ENCODE measurements around the gene SOWAHA. TPM values are rescaled to one million over a fixed set of nuclear protein-coding genes. Genes with fewer than 3 reads are reported as not detected.

Gene SOWAHA
- not detected for total RNA-seq
- long read RNA-seq, donor 1 = 0 reads
- long read RNA-seq, donor 2 = 0 reads

DNA sequence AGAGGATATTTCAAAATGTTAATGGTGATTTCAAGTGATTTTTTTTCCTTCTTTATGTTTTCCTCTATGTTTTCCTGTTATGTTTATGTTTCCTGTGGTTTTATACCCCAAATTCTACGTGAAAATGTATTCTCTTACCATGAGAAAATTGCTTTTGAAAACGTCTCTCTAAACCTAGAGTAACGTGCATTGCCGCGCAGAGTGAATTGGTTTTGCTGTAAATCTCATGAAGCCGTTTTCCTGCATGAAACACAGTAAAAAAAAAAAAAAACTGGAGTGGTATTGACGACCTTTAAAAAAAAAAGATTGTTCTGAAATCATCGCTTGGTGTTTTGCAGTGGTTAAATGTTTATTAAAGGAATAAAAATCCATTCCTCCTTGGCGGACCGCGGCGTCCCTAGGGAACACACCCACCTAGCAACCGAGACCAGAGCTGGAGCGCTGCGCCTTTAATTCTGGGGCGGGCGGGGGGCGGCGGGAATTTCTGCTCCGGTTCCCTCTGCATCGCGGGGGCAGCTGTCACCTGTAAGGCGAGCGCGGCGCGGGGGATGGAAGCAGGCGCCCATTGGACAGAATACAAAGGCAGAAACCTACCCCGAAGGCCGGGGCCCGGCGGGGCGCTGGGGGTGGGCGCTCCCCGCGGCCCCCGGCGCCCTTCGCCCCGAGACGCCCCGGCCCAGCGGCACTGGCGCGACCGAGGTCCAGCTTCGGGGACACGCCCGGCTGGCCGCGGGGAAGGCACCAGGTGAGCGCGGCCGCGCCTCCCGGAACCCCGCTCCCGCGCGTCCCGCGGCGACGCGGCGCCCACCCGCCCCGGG, at the start of gene SOWAHA:
Gene SOWAHA, plus strand, starts transcription at position 522 of the 818 bp plus-strand sequence. CDS start 320 bp downstream, outside the sequence.
- DNase-seq (ENCODE audit: low spot score) = no peak
- intact Hi-C loops (cut with DNase I) = no loop called here

DNA sequence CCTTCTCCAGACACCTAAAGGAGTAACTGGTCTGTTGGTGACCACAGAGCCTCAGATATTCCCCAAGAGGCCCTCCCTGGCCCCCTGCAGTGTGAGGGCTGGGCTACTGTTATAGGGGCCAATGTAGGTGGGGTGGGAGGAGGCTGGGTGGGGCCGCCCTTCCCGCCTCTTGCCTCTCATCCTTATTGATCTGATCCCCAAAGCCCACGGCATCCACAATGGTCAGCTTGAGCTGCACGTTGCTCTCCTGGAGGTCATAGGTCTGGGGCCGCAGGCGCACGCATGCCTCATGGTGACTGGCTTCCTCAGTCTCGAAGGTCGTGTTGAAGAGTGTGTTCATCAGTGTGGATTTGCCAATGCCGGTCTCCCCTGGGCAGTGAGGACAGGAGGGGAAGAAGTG, 49.1 kb upstream of the SOWAHA start:
- intact Hi-C loops (cut with DNase I) = no loop called here
- no peak for DNase-seq (ENCODE audit: low spot score)

DNA sequence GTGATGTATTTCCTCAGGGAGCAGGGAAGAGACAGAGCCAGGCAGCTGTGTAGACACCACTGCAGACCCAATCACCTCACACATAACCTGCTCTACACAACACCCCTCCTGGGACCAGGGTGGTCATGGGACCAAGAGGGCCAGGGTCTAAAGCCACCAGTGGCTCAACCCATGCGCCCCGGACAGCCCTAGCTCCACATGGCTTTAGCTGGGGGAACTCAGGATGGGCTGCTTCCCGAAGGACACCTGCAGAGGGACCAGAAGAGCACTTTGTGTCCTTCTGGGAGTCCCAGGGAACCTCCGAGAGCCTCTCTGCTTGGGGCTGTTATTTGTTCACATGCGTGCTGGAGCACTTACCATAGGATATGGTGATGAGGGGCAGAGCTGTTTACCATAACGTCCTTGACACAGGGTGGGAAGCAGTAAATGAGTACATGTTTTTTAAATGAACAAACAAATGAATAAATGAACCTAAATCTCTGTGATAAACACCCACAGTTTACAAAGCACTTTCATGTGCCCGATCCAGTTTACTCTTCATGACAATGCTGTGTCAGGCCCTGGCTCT, 48.3 kb upstream of the SOWAHA start:
- intact Hi-C loops (cut with DNase I) = no loop called here
- DNase-seq (ENCODE audit: low spot score) = peak; percentile 62

DNA sequence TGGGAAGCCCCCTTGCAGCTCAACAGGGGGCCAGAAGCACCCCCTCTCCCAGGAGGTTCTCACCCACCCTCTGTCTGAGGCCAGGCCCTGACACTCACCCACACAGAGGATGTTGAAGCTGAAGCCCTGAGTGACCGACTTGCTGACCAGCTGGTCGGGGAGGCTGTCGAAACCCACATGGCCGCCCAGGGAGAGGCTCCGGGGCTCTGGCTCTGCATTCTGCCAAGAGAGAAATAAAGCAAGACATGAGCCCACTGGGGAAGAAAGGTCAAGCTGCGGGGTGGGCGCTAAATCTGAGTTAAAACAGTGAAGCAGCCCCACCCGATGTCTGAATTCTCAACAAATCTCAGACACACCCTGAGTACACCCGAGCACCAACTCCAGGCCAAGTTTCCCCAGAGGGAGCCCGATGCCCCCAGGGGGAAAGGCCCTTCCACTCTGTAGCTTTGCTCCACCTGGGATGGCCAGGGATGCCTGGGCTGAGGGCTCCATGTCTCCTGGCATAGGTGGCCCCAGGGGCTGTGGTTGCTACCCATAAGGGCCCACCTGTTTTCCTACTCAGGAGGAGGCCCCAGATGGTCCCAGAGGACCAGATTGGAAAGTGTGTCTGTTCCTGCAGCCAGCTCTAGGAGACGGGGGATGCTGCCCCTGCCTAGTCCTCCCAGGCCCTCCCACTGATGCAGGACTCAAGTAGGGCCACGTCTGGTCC, 47.6 kb upstream of the SOWAHA start:
- peak; percentile 82 for DNase-seq (ENCODE audit: low spot score)
- intact Hi-C loops (cut with DNase I) = no loop called here

- intact Hi-C loops (cut with DNase I) = no loop called here
Observed at GRCh38 chr5:132766020-132766805, 46.9 kb upstream of the SOWAHA start.

GRCh38 chr5:132766806-132767055, 46.4 kb upstream of the SOWAHA start:
- peak; percentile 48 for DNase-seq (ENCODE audit: low spot score)
- intact Hi-C loops (cut with DNase I) = no loop called here

More at GRCh38 chr5:132766020-132766805, 46.9 kb upstream of the SOWAHA start:
- peak; percentile 50 for DNase-seq (ENCODE audit: low spot score)

DNA sequence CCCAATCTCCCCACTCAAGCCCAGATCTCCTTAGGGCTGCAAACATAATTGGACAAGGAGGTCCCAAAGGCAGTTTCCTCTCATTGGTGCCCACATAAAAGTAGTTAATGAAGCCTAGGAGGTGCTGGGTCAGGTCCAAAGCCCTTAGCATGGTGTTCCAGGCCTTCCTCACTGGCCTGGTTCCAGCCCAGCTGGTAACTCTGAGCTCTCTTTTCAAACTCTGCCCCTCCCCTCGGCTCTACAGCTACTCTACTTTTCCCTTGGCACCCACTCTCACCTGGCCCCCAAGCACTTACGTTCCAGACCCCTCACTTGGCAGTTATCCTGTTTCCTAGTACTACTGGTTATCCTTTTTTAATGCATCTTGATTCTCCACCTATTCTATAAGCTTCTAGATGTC, 46.0 kb upstream of the SOWAHA start:
- intact Hi-C loops (cut with DNase I) = no loop called here
- peak; percentile 47 for DNase-seq (ENCODE audit: low spot score)

DNA sequence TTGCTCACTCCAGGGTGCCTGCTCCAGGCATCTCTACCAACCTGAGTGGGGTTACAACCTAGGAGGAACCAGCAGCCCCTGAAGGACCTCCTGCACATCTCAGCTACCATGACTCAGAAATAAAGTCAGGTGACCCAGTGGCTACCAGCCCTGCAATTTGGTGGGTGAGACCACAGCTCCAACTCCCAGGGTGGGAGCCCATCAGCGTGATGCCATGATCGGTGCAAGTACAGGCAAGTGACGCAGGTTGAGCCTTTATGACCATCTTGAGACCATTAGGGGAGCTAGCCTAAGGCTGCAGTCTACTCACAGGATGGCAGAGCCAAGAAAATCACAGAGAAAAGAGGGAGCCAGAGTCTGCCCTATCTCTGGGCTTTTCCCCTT, 44.6 kb upstream of the SOWAHA start:
- peak; percentile 48 for DNase-seq (ENCODE audit: low spot score)
- intact Hi-C loops (cut with DNase I) = no loop called here

- DNase-seq (ENCODE audit: low spot score) = peak; percentile 80
- intact Hi-C loops (cut with DNase I) = no loop called here
Observed at GRCh38 chr5:132770476-132771159, 42.5 kb upstream of the SOWAHA start.

DNA sequence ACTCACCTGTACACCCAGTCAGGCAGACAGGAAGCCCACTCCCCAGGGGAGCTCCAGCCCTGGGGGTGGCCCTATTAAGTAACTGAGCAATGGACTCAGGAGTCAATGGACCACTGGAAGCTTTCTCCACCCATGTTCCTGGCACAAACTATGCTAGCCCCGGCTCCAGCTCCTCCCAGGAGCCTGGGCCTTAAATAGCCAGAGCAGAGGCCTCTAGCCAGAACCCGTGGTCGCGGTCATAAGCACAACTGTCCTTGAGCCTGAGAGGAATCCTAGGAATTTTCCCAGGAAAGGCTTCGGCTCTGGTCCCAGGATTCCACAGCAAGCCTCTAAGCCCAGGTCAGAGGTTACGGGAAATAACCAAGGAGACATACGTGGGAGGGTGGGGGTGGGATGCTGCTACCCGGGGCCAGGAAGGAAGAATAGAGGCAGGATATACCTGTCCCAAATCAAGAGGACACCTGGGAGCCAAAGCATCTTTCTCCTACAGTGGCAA, 41.6 kb upstream of the SOWAHA start:
- peak; percentile 87 for DNase-seq (ENCODE audit: low spot score)
- intact Hi-C loops (cut with DNase I) = no loop called here

GRCh38 chr5:132772291-132773070, 40.6 kb upstream of the SOWAHA start:
- intact Hi-C loops (cut with DNase I) = no loop called here
- peak; percentile 69 for DNase-seq (ENCODE audit: low spot score)

DNA sequence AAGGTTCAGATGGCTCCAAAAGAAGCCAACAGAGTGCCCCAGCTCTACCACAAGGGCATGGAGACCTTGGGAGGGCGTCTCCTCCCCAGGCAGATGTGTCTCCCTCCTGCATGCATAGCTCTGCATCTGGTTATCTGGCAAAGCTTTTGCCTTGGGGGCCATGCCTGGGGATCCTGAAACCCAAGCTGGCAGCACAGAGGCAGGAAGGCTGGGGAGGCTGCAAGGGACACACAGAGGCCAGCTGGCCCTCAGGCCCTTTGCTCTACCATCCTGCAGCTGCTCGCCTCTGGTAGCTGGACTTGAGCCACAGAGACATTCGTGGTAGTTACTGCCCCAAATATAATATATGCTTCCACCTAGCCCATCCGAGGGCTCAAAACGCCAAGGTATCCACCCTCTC, 40.0 kb upstream of the SOWAHA start:
- intact Hi-C loops (cut with DNase I) = no loop called here
- peak; percentile 60 for DNase-seq (ENCODE audit: low spot score)

DNA sequence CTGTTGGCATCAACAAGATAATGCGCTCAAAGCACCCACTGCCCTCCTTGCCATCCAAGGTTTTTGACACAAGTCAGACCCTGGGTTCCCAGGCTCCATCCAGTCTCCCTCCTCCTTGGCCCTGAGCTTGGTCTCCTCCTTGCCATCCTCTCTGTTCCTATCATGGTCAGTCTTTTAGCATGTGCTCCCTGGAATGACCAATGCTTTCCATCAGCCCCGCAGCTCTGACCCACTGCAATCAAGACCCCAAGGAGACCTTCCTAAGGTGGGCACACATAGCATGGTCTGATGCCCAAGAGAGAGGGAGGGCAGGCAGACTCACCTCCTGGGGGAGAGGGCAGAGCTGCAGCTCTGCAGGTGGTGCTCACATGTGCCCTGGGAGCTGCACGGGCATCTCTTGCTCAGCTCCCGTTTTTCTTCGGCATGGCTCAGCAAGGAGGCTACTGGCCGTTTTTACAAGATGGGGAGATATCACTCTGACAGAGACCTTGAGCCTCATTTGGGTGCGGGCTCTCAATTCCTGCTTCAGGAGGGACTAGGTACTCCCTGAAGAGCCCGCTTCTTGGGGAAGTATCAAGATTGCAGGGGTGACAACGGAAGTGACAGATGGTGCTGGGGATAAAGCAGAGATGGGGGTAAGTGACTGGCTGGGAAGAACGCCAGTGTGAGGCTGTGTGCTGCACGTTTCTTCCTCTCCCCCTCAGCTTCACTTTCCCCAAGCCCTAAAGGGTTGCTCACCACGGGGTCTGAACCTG, 39.3 kb upstream of the SOWAHA start:
- intact Hi-C loops (cut with DNase I) = no loop called here
- peak; percentile 44 for DNase-seq (ENCODE audit: low spot score)

DNA sequence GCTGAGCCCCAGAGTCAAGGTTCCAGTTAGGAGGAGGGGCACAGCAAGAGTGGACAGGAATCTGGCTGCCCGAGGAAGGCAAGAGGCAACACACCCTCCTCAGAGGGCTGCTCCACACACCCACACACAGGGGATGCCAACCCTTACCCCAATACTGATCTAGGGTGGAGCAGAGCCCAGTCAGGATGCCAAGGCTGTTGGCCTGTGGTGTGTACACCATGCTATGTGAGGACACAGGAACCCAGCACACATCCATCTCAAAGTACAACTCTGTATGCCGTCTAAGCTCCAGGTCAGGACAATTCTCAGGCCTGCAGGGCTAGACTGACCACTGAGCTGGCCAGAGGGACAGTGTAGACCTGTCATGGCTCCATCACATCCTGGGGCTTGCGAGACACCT, 38.7 kb upstream of the SOWAHA start:
- intact Hi-C loops (cut with DNase I) = no loop called here
- peak; percentile 44 for DNase-seq (ENCODE audit: low spot score)

- intact Hi-C loops (cut with DNase I) = no loop called here
- peak; percentile 48 for DNase-seq (ENCODE audit: low spot score)
Observed at GRCh38 chr5:132774896-132775295, 38.2 kb upstream of the SOWAHA start.

DNA sequence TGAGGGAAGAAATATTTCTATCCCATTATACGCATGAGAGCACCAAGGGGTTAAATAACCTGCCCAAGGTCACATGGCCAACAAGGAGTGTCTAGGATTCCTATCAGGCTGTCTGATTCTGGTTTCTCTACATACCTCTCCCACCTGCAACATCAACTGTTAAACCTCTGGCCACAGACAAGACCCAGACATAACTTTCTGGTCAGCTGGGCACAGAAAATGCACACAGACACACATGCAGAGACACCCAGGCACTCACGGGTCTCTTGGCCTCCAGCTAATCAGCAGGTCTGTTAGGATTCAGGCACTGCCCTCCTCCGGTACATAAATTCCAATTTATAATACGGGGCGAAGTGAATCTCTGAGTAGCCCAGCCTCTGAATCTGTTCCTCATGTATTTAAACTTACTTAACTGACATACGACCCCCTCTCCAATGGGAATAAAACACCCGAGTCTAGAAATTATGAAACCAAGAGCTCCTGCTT, 37.6 kb upstream of the SOWAHA start:
- DNase-seq (ENCODE audit: low spot score) = no peak
- intact Hi-C loops (cut with DNase I) = no loop called here

DNA sequence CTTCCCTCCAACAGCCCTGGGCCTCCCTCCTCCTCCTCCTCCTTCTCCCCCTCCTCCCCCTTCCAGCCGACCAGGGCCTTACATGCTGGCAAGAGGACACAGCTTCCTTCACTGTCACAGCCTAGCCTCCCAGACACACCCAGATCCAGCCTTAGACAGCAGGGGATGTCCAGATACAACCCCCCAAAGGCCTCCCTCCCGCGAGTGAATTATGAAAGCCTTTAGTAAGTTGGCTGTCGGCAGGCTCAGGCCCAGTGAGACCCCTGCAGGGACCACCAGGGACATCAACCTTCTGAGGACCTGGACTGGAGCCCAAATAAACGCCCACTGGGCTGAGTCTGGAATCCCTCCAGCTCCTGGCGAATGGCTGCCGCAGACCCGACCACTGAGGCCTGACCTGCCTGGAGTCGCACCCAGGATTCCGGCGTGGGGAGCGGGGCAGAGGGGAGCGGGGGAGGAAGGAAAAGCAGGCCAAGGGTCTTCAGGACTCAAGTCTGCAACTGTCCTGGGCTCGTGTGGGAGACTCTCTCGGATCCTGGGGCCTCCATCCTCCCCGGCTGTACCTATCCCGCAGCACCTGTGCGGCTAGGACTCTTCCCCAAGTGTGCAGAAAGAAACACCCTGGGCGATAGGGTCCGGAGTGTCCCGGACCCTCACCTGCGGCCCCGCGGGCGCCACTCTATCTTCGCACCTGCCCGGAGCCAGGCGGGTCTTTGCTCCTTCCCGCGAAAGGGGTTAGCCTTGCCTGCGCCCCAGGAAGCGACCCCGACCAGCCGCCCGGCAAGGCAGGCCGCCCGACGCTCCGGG, 36.8 kb upstream of the SOWAHA start:
- DNase-seq (ENCODE audit: low spot score) = no peak
- intact Hi-C loops (cut with DNase I) = no loop called here
